SK-N-SH (cell line): ENCODE results near the gene RPS6KA5. TPM values are rescaled to one million over a fixed set of nuclear protein-coding genes. Genes with fewer than 3 reads are reported as not detected.

Experiments used
- CTCF ChIA-PET: fragments of 300-600, 350-600 bp; formaldehyde crosslinking; extraction: SDS; loops from one replicate; lab custom pipeline; 2021; lab: Yijun Ruan, JAX
- POLR2A ChIA-PET: fragments of 350-600 bp; sonication (Branson Sonifier 250); formaldehyde crosslinking; extraction: SDS; loops from one replicate; lab custom pipeline; 2020; ENCODE audit warnings: antibody characterized with exemption, inconsistent platforms; lab: Yijun Ruan, JAX
- DNase-seq: peaks from one replicate; pipeline ENCODE4 v3.0.0; 2012
- H2AFZ ChIP-seq: fragments of 200-600 bp; sonication (generic); 2 replicates; pipeline ENCODE4 v1.8.1; 2016; ENCODE audit warnings: antibody characterized with exemption, mild to moderate bottlenecking, low read depth
- H3F3A ChIP-seq: fragments of 200-600 bp; sonication (generic); replicated peaks from 2 replicates; pipeline ENCODE3; 2016; ENCODE audit warnings: antibody characterized with exemption, mild to moderate bottlenecking; ENCODE audit not compliant: insufficient read depth
- H3K27ac ChIP-seq, 2 experiments: fragments of 200-500 bp in 1 of 2; fragments of 200-600 bp in 1 of 2; sonication (Bioruptor generic) in 1 of 2; sonication (generic), shearing (Covaris generic) in 1 of 2; 2 replicates each; pipeline versions ENCODE4 v1.5.1 to v1.6.1; 2014 to 2016; ENCODE audit warnings: low read depth in 2 of 2, inconsistent platforms in 1 of 2, low read length in 1 of 2, mild to moderate bottlenecking in 1 of 2, mixed read lengths in 1 of 2
- H3K27me3 ChIP-seq: fragments of 200-600 bp; sonication (generic), shearing (Covaris generic); 2 replicates; pipeline ENCODE4 v1.6.1; 2016; ENCODE audit warnings: mixed run types; ENCODE audit not compliant: insufficient read depth
- H3K36me3 ChIP-seq, 2 experiments: fragments of 200-500 bp in 1 of 2; fragments of 200-600 bp in 1 of 2; sonication (Bioruptor generic) in 1 of 2; sonication (generic) in 1 of 2; replicated peaks in 1 of 2; 2 replicates each; pipeline versions ENCODE3 to v1.5.1; 2014 to 2016; ENCODE audit warnings: low read length in 1 of 2, mild to moderate bottlenecking in 1 of 2; ENCODE audit not compliant: insufficient read depth in 2 of 2, control insufficient read depth in 1 of 2
- H3K4me1 ChIP-seq, 2 experiments: fragments of 200-500 bp in 1 of 2; fragments of 200-600 bp in 1 of 2; sonication (Bioruptor generic) in 1 of 2; sonication (generic), shearing (Covaris generic) in 1 of 2; 2 replicates each; pipeline versions ENCODE4 v1.5.1 to v1.6.1; 2014 to 2016; ENCODE audit warnings: low read depth in 1 of 2, low read length in 1 of 2, mixed run types in 1 of 2; ENCODE audit not compliant: insufficient read depth in 2 of 2, control insufficient read depth in 1 of 2
- H3K4me2 ChIP-seq: fragments of 200-600 bp; sonication (generic), shearing (Covaris generic); 2 replicates; pipeline ENCODE4 v1.6.1; 2017; ENCODE audit warnings: mixed run types
- H3K4me3 ChIP-seq, 2 experiments: fragments of 200-500 bp in 1 of 2; fragments of 200-600 bp in 1 of 2; sonication (Bioruptor generic) in 1 of 2; sonication (generic), shearing (Covaris generic) in 1 of 2; 2 replicates each; pipeline versions ENCODE4 v1.5.1 to v1.8.1; 2014 to 2016; ENCODE audit warnings: low read depth in 2 of 2, inconsistent platforms in 1 of 2, low read length in 1 of 2, mild to moderate bottlenecking in 1 of 2, mixed read lengths in 1 of 2, moderate library complexity in 1 of 2
- H3K79me2 ChIP-seq: fragments of 200-600 bp; sonication (generic); 2 replicates; pipeline ENCODE4 v1.8.1; 2017; ENCODE audit warnings: mild to moderate bottlenecking; ENCODE audit not compliant: insufficient read depth
- H3K9ac ChIP-seq: fragments of 200-600 bp; sonication (generic); 2 replicates; pipeline ENCODE4 v1.6.1; 2017; ENCODE audit warnings: mixed run types
- H3K9me2 ChIP-seq: fragments of 200-600 bp; sonication (generic); 2 replicates; pipeline ENCODE4 v1.6.1; 2017; ENCODE audit warnings: mixed run types
- H3K9me3 ChIP-seq: fragments of 200-600 bp; sonication (generic); 2 replicates; pipeline ENCODE4 v1.6.1; 2017; ENCODE audit warnings: mixed run types, mild to moderate bottlenecking, moderate library complexity
- H4K20me1 ChIP-seq: fragments of 200-600 bp; sonication (generic); 2 replicates; pipeline ENCODE4 v1.6.1; 2017; ENCODE audit warnings: mild to moderate bottlenecking, mixed run types; ENCODE audit not compliant: insufficient read depth
- ELF1 ChIP-seq: IDR thresholded peaks from 2 replicates; pipeline ENCODE4 v1.4.0; 2012
- FOSL2 ChIP-seq: IDR thresholded peaks from 2 replicates; pipeline ENCODE4 v1.4.0; 2012; ENCODE audit warnings: low read depth, mild to moderate bottlenecking, moderate library complexity, borderline replicate concordance
- JUND ChIP-seq: IDR thresholded peaks from 2 replicates; pipeline ENCODE4 v1.4.0; 2012
- MEF2A ChIP-seq: IDR thresholded peaks from 2 replicates; pipeline ENCODE4 v1.4.0; 2012; ENCODE audit warnings: low read depth, borderline replicate concordance
- POLR2AphosphoS5 ChIP-seq: IDR thresholded peaks from 2 replicates; pipeline ENCODE4 v1.6.1; 2012; ENCODE audit warnings: low read depth, low read length
- RFX5 ChIP-seq: IDR thresholded peaks from 2 replicates; pipeline ENCODE4 v1.6.1; 2012; ENCODE audit warnings: mild to moderate bottlenecking, improper control_type of control experiment, low read length
- TAF1 ChIP-seq: IDR thresholded peaks from 2 replicates; pipeline ENCODE4 v1.6.1; 2012; ENCODE audit warnings: low read depth, mild to moderate bottlenecking, low read length, moderate library complexity, borderline replicate concordance
- TEAD4 ChIP-seq: IDR thresholded peaks from 2 replicates; pipeline ENCODE4 v1.4.0; 2012; ENCODE audit warnings: mild to moderate bottlenecking, borderline replicate concordance; ENCODE audit not compliant: insufficient read depth
- WGBS: methylation state at CpG from one replicate; pipeline ENCODE4 v1.1.6; 2017; ENCODE audit warnings: low lambda C conversion rate; 5-methylcytosine and 5-hydroxymethylcytosine counted together
- polyA plus RNA-seq, 3 experiments: library from polyadenylated mRNA; depleted of rRNA; stranded (reverse); fragments of >200 nt; gene quantifications; 2 replicates each; pipeline ENCODE4 v1.2.3, GENCODE V29; 2012
- TF ChIP-seq, protein P1 (sequence below): fragments of 150-350 bp; IDR thresholded peaks from 2 replicates; pipeline ENCODE4 v1.6.1; 2016; ENCODE audit warnings: mild to moderate bottlenecking, low read depth, low read length
- TF ChIP-seq, protein P2 (sequence below): fragments of 200-600 bp; sonication (generic); IDR thresholded peaks from 2 replicates; pipeline ENCODE4 v1.6.1; 2017; ENCODE audit warnings: antibody characterized with exemption, mild to moderate bottlenecking, moderate library complexity
- TF ChIP-seq, protein P3 (sequence below): IDR thresholded peaks from 2 replicates; pipeline ENCODE4 v1.4.0; 2012; ENCODE audit warnings: low read depth, borderline replicate concordance
- TF ChIP-seq, protein P4 (sequence below): IDR thresholded peaks from 2 replicates; pipeline ENCODE4 v1.6.1; 2012; ENCODE audit warnings: mild to moderate bottlenecking, low read depth, low read length, moderate library complexity

The RPS6KA5 gene
- polyA plus RNA-seq, 1 of the 3 experiments (the other 2 are of a cell fraction): 0.67 TPM

DNA sequence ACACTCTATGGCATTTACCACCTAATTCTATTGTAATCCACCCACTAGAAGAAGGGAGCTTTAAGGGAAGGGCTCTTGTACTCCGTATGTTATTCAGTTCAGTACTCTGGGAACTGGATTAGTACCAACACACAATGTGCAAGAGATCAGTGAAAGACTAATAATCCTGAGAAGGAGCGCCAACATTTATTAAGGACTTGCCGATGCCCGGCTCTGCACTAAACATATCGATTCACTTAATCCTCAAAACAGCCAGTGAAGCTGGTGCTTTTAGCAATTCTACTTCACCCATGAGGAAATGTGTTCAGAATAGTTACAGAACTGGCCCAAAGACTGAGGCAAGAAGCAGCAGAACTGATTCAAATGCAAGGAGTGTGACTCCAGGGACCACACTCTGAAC lies 80.9 kb downstream of the RPS6KA5 start:
- 93% methylated on average over 5 of the region's 5 CpGs for WGBS
- Histone ChIP-seq H3K9me3 (no peaks in the 10 kb centered on the region), H3K9me2 (no peaks in the 10 kb centered on the region), H3K4me2 (no peak overlapping the region), H3K36me3 (peaks cover 0 to 3% of the 10 kb centered on the region in 2 experiments), H3K79me2 (no peaks in the 10 kb centered on the region), H4K20me1 (no peaks in the 10 kb centered on the region), H3K27me3 (no peaks in the 10 kb centered on the region), H3F3A (no peaks in the 10 kb centered on the region), H3K4me3 (no peak overlapping the region), H3K4me1 (no peaks in the 10 kb centered on the region; a peak in 1 of 4 replicates), H3K27ac (no peak overlapping the region), H2AFZ (no peak overlapping the region), H3K9ac (no peak overlapping the region)
- POLR2A ChIA-PET: no interaction called here
- TF ChIP-seq, protein P1, sequence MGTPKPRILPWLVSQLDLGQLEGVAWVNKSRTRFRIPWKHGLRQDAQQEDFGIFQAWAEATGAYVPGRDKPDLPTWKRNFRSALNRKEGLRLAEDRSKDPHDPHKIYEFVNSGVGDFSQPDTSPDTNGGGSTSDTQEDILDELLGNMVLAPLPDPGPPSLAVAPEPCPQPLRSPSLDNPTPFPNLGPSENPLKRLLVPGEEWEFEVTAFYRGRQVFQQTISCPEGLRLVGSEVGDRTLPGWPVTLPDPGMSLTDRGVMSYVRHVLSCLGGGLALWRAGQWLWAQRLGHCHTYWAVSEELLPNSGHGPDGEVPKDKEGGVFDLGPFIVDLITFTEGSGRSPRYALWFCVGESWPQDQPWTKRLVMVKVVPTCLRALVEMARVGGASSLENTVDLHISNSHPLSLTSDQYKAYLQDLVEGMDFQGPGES: no peak
- TF ChIP-seq MEF2A: no peak
- TF ChIP-seq, protein P2, sequence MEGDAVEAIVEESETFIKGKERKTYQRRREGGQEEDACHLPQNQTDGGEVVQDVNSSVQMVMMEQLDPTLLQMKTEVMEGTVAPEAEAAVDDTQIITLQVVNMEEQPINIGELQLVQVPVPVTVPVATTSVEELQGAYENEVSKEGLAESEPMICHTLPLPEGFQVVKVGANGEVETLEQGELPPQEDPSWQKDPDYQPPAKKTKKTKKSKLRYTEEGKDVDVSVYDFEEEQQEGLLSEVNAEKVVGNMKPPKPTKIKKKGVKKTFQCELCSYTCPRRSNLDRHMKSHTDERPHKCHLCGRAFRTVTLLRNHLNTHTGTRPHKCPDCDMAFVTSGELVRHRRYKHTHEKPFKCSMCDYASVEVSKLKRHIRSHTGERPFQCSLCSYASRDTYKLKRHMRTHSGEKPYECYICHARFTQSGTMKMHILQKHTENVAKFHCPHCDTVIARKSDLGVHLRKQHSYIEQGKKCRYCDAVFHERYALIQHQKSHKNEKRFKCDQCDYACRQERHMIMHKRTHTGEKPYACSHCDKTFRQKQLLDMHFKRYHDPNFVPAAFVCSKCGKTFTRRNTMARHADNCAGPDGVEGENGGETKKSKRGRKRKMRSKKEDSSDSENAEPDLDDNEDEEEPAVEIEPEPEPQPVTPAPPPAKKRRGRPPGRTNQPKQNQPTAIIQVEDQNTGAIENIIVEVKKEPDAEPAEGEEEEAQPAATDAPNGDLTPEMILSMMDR: no peak
- TF ChIP-seq RFX5: no peak
- TF ChIP-seq TEAD4: no peak
- TF ChIP-seq, protein P3, sequence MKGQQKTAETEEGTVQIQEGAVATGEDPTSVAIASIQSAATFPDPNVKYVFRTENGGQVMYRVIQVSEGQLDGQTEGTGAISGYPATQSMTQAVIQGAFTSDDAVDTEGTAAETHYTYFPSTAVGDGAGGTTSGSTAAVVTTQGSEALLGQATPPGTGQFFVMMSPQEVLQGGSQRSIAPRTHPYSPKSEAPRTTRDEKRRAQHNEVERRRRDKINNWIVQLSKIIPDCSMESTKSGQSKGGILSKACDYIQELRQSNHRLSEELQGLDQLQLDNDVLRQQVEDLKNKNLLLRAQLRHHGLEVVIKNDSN: no peak
- no peak for TF ChIP-seq ELF1
- TF ChIP-seq FOSL2: no peak
- no peak for TF ChIP-seq POLR2AphosphoS5
- TF ChIP-seq, protein P4, sequence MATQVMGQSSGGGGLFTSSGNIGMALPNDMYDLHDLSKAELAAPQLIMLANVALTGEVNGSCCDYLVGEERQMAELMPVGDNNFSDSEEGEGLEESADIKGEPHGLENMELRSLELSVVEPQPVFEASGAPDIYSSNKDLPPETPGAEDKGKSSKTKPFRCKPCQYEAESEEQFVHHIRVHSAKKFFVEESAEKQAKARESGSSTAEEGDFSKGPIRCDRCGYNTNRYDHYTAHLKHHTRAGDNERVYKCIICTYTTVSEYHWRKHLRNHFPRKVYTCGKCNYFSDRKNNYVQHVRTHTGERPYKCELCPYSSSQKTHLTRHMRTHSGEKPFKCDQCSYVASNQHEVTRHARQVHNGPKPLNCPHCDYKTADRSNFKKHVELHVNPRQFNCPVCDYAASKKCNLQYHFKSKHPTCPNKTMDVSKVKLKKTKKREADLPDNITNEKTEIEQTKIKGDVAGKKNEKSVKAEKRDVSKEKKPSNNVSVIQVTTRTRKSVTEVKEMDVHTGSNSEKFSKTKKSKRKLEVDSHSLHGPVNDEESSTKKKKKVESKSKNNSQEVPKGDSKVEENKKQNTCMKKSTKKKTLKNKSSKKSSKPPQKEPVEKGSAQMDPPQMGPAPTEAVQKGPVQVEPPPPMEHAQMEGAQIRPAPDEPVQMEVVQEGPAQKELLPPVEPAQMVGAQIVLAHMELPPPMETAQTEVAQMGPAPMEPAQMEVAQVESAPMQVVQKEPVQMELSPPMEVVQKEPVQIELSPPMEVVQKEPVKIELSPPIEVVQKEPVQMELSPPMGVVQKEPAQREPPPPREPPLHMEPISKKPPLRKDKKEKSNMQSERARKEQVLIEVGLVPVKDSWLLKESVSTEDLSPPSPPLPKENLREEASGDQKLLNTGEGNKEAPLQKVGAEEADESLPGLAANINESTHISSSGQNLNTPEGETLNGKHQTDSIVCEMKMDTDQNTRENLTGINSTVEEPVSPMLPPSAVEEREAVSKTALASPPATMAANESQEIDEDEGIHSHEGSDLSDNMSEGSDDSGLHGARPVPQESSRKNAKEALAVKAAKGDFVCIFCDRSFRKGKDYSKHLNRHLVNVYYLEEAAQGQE: no peak
- no peak for TF ChIP-seq TAF1
- TF ChIP-seq JUND: no peak
- CTCF ChIA-PET: interaction anchor here (1.1 kb wide), 1 partner anchor 193 kb away, joined by 3 read pairs; no protein-coding TSS in a partner anchor
- no peak for DNase-seq
